Activated CD8-positive, alpha-beta memory T cell treated with anti-CD3 and anti-CD28 coated beads for 36 hours (primary cell): ENCODE data around the gene TIMM21. TPM values are rescaled to one million over a fixed set of nuclear protein-coding genes. Genes with fewer than 3 reads are reported as not detected.

Source experiments
- CTCF ChIA-PET: fragments of 350-600 bp; sonication (Branson Sonifier 250); formaldehyde crosslinking; loops from one replicate; lab custom pipeline; 2021; ENCODE audit warnings: antibody characterized with exemption; lab: Charles Lee
- POLR2A ChIA-PET: fragments of 350-600 bp; sonication (Branson Sonifier 250); formaldehyde crosslinking; loops from one replicate; lab custom pipeline; 2021; ENCODE audit warnings: antibody characterized with exemption; lab: Charles Lee
- total RNA-seq, 2 experiments: library from RNA; stranded (reverse); gene quantifications; one replicate each; pipeline ENCODE4 v1.2.3, GENCODE V29; 2021

Gene TIMM21
- total RNA-seq, 2 experiments from 2014 or later = 66.4 to 74.7 TPM

- CTCF ChIA-PET = no interaction called here
These were observed 34.0 kb downstream of the TIMM21 start for GRCh38 chr18:74182335-74182734.

GRCh38 chr18:74183130-74183529 is 34.8 kb downstream of the TIMM21 start:
- POLR2A ChIA-PET = no interaction called here
- CTCF ChIA-PET = no interaction called here

More at GRCh38 chr18:74182335-74182734, 34.0 kb downstream of the TIMM21 start:
- POLR2A ChIA-PET = no interaction called here

GRCh38 chr18:74184875-74185274 is 36.6 kb downstream of the TIMM21 start:
- CTCF ChIA-PET = interaction anchor here (1.0 kb wide), 1 partner anchor 13 kb away, joined by 4 read pairs; no protein-coding TSS in a partner anchor
- POLR2A ChIA-PET = interaction anchor here (0.6 kb wide), 1 partner anchor 108 kb away, joined by 4 read pairs; no protein-coding TSS in a partner anchor

GRCh38 chr18:74185860-74186259 is 37.5 kb downstream of the TIMM21 start:
- ChIA-PET CTCF (no interaction called here), POLR2A (no interaction called here)

- CTCF ChIA-PET = no interaction called here
- POLR2A ChIA-PET = no interaction called here
These were observed 38.3 kb downstream of the TIMM21 start for GRCh38 chr18:74186661-74187060.

- ChIA-PET CTCF (interaction anchor here (1.3 kb wide), 1 partner anchor 153 kb away, joined by 4 read pairs; no protein-coding TSS in a partner anchor), POLR2A (no interaction called here)
These were observed 41.8 kb downstream of the TIMM21 start for GRCh38 chr18:74190086-74190485.

- ChIA-PET POLR2A (no interaction called here), CTCF (no interaction called here)
These were observed 43.3 kb downstream of the TIMM21 start for GRCh38 chr18:74191577-74191976.

GRCh38 chr18:74194691-74195090 is 46.4 kb downstream of the TIMM21 start:
- POLR2A ChIA-PET = interaction anchor here (0.6 kb wide), 2 partner anchors 31 to 357 kb away, joined by 3 read pairs; no protein-coding TSS in a partner anchor
- CTCF ChIA-PET = interaction anchor here (1.1 kb wide), 1 partner anchor 148 kb away, joined by 3 read pairs; no protein-coding TSS in a partner anchor

GRCh38 chr18:74196220-74197119 is 48.1 kb downstream of the TIMM21 start:
- CTCF ChIA-PET = interaction anchor here (0.8 to 1.9 kb wide), 4 partner anchors 114 to 355 kb away, joined by 3 to 11 read pairs (median 6); no protein-coding TSS in a partner anchor

GRCh38 chr18:74197705-74198341 is 49.5 kb downstream of the TIMM21 start:
- CTCF ChIA-PET = interaction anchor here (1.1 to 1.9 kb wide), 4 partner anchors 13 to 354 kb away, joined by 4 to 11 read pairs (median 6); no protein-coding TSS in a partner anchor
- POLR2A ChIA-PET = no interaction called here

More at GRCh38 chr18:74196220-74197119, 48.1 kb downstream of the TIMM21 start:
- POLR2A ChIA-PET = no interaction called here

- CTCF ChIA-PET = interaction anchor here (1.1 to 1.9 kb wide), 2 partner anchors 13 to 353 kb away, joined by 4 to 11 read pairs; no protein-coding TSS in a partner anchor
These were observed 50.1 kb downstream of the TIMM21 start for GRCh38 chr18:74198453-74198852.

GRCh38 chr18:74200780-74201179 is 52.5 kb downstream of the TIMM21 start:
- ChIA-PET CTCF (no interaction called here), POLR2A (no interaction called here)

More at GRCh38 chr18:74198453-74198852, 50.1 kb downstream of the TIMM21 start:
- POLR2A ChIA-PET = no interaction called here

- ChIA-PET CTCF (interaction anchor here (0.7 kb wide), 1 partner anchor 114 kb away, joined by 3 read pairs; no protein-coding TSS in a partner anchor), POLR2A (no interaction called here)
These were observed 55.5 kb downstream of the TIMM21 start for GRCh38 chr18:74203811-74204210.

GRCh38 chr18:74204526-74205152 is 56.3 kb downstream of the TIMM21 start:
- ChIA-PET CTCF (no interaction called here), POLR2A (no interaction called here)

Other genes with a start within 250 kb of the TIMM21 start
- gene FBXO15, start 689 bp upstream of the TIMM21 start, total RNA-seq = 1 to 10 TPM; 1.1 to 1.4 TPM
- gene CYB5A, start 143.4 kb downstream of the TIMM21 start, total RNA-seq = 10 to 100 TPM; 63.0 to 70.5 TPM
- gene C18orf63, start 167.3 kb downstream of the TIMM21 start, total RNA-seq = not detected